ENCODE results near the gene HDAC6.
A peak's percentile ranks its signal among the peaks of the same experiment; 100 is the strongest.

Gene HDAC6

GRCh38 chrX:48801280-48802088 is at the start of gene HDAC6:
Gene HDAC6 (plus strand): TSS chrX:48802067. CDS start chrX:48802693, 626 bp downstream.
- DNase-seq: peak; percentile 96 to 99 (median 97)

- no peak for DNase-seq
Measured at GRCh38 chrX:48752498-48752897, 49.4 kb upstream of the HDAC6 start.

DNA sequence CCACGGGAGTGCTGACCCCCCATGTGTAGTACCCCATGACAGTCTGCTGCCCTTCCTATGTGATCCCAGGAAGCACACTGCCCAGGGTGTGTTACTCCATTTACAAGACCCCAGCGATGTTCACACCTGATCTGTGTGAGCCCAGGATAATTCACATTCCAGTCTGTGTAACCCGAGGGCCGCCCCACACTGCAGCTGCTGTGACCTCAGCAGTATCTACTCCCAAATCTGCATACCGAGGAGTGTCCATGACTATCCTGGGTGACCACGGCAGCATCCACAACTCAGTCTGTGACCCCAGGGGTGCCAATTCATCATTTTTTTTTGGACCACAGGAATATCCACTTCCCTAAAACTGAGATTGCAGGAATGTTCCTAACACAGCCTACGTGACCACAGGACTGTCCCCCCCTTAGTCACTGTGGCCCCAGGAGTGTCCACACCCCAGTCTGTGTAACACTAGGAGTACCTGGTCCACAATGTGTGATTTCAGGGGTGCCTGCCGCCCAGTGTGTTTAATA is 48.1 kb upstream of the HDAC6 start:
- DNase-seq: no peak

GRCh38 chrX:48754238-48754637 is 47.6 kb upstream of the HDAC6 start:
- DNase-seq: no peak

DNA sequence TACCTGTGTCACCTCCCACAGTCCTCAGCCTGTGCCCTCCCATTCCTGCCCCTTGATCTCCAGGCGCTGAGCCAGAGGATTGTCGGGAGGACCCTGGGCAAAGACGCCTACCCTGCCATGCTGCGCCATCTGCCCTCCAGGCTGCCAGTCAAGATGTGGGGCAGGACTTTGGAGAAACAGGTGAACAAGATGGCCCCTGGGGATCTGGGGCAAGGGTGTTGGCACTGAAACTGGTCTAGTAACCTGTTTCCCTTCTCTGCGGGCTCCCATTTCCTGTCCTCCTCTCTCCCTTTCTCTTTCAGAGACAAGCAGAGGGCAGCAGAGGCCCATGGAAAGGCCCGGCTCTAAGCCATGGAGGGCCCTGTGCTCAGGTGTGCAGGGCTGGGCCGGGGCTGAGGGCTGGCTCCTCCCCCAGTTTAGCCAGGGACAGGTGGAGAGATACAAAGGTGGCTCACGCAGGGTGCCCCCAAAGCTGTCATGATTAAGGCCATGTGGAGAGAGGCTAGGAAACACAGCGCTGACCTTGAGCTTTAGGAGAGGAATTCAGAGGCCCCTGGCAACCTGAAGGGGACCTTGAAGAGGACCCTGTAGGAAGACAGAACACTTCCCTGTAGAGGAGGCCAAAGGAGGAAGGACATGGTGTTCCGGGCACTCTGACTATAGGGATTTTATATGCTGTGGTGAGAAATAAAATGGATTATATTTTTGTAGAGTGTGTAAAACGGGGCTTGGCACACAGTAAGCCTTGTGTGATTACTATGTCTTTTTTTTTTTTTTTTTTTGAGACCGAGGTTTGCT is 40.0 kb upstream of the HDAC6 start, which contains the start of gene GLOD5:
Gene GLOD5, plus strand, starts transcription at position 74 of the 798 bp plus-strand sequence. Its CDS starts 44 bp downstream, at position 118.
- peak; percentile 7 to 77 (median 54) for DNase-seq

- DNase-seq: no peak
Measured at GRCh38 chrX:48769230-48769629, 32.6 kb upstream of the HDAC6 start.

DNA sequence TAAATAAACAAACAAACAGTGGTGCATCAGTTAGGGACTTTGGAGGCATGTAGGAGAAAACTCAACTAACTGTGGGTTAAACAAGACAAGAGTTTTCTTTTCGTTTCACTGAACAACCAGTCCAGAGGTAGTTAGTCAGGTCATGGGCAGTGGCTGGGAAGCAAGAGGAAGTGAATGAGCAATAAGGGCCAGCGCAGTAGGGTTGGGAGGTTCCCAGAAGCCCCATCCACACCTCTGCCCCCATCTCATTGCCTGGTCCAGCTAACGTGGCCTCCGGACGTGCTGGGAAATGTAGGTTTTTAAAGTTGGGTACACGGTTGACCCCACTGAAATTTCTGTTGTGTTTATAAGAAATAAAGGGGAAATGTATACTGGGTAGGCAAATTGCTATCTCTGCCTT is 31.6 kb upstream of the HDAC6 start:
- no peak for DNase-seq

- no peak for DNase-seq
Measured at GRCh38 chrX:48772602-48773001, 29.3 kb upstream of the HDAC6 start.

DNA sequence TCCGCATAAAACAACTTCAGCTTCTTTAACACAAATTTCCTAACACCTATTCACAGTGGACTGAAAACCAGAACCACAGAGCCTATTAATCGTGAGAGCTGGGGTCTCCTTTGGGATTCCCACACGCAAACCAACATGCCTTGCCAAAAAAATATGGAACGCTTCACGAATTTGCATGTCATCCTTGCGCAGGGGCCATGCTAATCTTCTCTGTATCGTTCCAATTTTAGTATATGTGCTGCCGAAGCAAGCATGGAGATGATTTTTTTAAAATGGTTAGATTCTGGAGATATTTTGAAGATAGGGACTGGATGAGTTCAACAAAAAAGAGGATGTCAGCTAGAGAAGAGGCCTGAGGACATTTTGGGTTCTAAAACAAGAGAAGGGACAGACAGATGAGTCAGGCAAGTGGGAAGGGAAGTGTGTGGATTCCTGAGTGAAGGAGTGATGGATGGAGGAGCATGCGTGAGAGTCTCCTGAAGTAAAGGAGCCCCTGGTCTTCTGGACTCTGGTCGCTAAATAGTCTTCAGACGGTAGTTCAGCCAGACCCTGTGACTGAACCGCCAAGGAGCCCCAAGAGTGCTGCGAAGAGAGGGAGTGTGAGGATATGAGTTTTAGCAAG is 24.9 kb upstream of the HDAC6 start:
- DNase-seq: no peak

DNA sequence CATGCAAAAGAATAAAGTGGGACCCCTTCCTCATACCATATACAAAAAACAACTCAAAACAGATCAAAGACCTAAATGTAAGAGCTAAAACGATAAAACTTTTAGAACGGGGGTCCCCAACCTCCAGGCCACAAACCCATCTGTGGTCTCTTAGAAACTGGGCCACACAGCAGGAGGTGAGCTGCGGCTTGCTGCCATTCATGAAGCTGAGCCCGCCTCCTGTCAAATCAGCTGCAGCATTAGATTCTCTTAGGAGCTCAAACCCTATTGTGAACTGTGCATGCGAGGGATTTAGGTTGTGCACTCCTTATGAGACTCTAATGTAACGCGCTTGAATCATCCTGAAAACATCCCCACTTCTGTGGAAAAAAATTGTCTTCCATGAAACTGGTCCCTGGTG is 22.5 kb upstream of the HDAC6 start:
- no peak for DNase-seq

- no peak for DNase-seq
Measured at GRCh38 chrX:48781705-48782104, 20.2 kb upstream of the HDAC6 start.

DNA sequence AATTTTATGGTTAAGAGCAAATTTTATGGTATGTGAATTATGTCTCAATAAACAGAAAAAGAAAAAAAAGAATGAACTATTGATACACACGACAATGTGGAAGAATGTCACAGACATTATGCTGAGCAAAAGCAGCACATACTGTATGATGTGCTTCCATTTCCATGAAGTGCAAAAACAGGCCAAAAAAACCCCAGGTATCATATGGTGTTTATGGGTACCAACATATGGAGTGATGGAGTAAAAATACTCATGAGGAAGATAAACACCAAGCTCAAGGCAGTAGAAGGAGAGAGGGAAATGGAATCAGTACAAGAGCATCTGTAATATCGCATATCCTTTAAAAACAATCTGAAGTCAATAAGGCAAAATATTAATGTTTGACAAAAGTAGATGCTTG is 19.7 kb upstream of the HDAC6 start:
- DNase-seq: no peak

GRCh38 chrX:48782795-48783194 is 19.1 kb upstream of the HDAC6 start:
- DNase-seq: no peak

DNA sequence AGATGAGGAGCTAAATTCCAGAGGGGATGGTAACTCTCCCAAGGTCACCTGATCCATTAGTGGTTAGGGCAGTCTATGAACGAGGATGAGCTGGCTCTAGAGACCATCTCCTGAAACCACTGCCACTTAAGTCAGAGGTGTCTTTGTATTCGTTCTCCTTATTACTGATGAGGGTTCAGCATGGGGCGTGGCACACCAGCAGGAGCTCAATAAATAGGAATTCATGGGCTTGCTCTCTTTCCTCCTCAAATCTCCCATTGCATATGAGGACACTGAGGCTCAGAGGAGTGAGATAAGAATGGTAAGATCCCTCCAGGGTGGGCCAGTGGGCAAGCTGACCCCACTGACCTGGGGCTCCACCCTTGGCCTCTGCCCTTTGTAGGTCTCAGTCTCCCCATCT is 17.1 kb upstream of the HDAC6 start:
- no peak for DNase-seq

DNA sequence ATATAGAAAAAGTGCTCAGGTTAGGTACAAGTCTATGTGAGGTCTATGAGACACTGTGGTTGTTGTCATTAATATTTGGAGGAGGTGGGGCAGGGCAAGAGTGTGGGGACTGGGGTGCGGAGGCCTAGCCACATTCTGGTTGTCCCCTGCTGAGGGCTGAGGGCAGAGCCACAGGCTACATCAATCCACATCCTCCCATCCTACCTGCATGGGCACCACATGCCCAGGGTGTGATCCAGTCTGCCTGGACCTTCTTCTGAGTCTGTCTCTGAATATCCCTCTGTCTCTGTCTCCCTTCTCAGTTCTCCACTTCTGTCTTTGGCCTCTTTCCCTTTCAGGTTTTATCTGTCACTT is 16.7 kb upstream of the HDAC6 start:
- no peak for DNase-seq

- DNase-seq: no peak
Measured at GRCh38 chrX:48785540-48786214, 16.2 kb upstream of the HDAC6 start.

DNA sequence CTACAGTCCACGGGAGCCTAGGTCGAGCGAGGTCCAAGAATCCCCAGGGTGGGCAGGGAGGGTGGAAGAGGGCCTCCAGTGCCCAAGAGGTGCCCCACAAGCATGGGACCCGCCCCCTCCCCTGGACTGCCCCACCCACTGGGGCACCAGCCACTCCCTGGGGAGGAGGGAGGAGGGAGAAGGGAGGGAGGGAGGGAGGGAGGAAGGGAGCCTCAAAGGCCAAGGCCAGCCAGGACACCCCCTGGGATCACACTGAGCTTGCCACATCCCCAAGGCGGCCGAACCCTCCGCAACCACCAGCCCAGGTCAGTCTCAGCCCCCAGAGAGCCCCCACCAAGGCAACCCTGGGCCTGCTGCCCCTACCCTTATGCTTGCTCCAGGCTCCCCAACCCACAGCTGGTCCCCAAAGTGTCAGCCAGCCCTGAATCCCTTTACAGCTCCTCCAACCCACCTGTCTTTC is 15.5 kb upstream of the HDAC6 start, which contains the start of gene GATA1:
Gene GATA1, plus strand, starts transcription at position 250 of the 460 bp plus-strand sequence. CDS start 4,520 bp downstream, outside the sequence.
- DNase-seq: no peak

DNA sequence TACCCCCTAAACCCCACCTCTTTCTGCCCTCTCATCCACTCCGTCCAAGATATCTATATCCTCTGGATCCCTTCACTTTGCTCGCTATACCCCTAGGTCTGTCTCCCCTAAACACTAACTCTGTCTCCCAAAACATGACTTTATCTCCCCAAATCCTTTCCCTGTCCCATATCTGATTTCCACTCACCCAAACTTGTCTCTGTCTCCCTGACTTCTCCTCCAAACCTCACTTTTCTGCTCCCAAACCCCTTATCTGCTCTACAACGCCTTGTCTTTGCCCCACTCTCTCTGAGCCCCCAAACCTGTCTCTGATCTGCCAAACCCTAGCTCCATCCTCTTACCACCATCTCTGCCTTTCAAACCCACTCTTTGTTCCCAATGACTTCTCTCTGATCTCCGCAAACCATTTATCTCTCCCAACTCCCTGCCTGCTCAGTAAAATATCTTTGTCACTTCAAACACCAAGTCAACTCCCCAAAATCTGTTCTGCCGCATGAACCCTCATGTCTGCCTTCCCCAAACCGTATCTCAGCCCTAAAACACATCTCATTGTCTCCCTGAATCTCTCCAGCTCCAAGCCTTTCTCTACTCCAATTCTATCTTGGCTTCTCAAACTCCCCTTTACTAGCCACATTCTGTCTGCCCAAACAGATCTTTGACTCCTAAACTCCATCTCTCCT is 14.9 kb upstream of the HDAC6 start:
- no peak for DNase-seq

DNA sequence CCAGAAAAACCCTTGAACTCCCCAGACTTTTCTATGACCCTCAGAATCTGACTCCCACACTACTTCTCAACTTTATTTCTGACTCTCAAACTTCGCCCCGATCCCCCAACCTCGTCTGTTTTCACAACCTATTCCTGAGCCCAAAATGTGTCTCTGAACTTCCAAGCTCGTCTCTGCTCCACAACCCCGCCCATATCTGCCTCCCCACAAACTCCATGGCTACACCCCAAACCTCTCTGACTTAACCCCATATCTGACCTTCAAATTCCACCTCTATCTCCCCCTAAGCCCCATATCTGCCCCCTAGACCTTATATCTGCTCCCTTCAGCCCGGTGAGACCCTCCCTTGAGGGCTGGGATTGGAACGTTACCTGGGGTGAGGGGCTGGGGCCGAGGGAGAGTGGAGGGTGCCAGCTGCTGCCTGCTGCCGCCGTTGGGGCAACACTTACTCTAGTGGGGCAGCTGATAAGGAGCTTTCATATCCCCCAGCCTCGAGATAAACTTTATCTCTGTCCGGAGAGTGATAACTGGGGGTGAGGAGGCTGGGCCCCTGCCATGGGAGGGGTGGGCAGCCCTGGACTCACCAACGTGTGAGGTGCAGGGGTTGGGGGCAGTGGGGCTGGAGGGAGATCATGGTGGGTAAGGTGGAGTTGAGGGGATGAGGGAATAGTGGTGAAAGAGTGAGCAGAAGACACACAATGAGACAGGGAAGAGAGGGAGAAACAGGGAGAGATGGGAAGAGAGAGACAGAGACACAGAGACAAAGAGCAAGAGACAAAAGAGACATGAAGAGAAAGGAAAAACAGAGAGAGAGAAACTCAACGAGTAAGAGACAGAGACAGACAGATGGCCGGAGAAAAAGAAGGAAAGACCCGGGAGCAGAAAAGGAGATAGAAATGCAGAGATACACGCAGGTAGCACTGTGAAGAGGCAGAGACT is 14.1 kb upstream of the HDAC6 start:
- no peak for DNase-seq

GRCh38 chrX:48789366-48790220 is 12.3 kb upstream of the HDAC6 start:
- no peak for DNase-seq

All from NCI-H1417 (cell line).